HG03066 (cell line): ENCODE results near the gene MAGEB17.
A peak's percentile ranks its signal among the peaks of the same experiment; 100 is the strongest.
"Not testable (repeated sequence)": the region's sequence is repeated elsewhere in the genome, so short reads cannot be mapped to it uniquely, and the experiment has no call there.

Source experiments
- ATAC-seq: cut with Tn5 transposase; IDR thresholded peaks from one replicate; pipeline ENCODE4 v1.9.1; 2021; ENCODE audit warnings: low read depth; ENCODE audit not compliant: unreplicated experiment

MAGEB17 gene

DNA sequence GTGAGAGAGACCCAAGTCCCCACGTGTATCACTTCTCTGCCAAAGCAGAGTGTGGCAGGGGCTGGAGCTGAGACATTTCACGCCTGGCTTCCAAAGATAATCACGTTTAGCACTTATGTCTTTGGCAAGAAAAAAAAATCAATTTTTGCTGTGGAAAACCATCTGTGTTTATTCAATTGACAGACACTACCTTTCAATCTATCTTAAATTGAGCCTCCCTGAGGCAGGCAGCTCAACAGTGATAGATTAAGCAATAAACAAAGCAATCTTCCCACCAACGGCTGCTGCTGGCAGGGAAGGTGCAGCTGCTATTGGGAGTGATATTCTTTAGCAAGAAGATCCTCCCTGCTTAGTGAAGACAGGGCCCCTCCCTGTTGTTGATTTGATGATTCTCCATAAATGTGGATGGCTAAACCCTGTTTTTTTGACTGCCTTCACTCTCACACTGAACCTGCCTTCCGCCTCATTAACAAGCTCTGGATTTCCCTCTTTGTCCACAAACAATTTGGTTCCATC, 11.6 kb upstream of the MAGEB17 start:
- ATAC-seq = no peak

DNA sequence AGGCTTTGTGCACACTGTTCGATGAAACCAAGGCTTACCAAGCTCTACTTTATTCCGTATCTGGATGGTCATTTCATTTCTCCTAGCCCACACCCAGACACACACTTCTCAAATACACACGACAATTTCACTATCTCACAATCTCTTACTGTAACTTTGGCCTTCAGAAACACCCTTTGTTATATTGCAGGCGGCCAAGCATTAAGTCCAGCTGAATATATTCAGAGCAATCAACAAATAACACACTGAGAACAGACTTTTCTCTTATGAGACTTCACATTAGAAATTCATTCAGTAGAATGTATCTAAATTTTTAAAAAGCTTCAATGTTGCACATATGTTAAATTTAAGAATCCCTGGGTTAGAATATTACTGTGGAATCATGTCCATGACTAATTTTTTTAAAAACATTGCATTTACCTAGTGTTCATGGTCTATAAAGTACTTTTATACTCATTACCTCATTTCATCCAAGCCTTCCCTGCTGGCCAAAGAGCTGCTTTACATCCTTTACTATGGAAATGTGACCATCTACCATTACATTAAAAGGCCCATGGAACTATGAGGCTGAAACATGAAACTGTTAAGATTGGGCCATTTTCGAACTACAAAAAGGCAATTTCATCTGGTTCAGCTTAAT, 10.5 kb upstream of the MAGEB17 start:
- no peak for ATAC-seq

- no peak for ATAC-seq
Measured at GRCh38 chrX:16160729-16161128, 6.6 kb upstream of the MAGEB17 start.

DNA sequence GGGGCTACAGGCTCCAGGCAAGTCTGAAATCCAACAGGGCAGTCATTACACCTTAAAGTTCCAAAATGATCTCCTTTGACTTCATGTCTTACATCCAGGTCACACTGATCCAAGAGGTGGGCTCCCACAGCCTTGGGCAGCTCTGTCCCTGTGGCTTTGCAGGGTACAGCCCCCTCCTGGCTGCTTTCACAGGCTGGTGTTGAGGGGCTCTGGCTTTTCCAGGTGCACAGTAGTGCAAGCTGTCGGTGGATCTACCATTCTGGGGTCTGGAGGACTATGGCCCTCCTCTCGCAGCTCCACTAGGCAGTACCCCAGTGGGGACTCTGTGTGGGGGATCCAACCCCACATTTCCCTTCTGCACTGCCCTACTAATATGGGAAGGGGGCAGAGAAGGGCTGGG, 6.1 kb upstream of the MAGEB17 start:
- not testable (repeated sequence) for ATAC-seq

DNA sequence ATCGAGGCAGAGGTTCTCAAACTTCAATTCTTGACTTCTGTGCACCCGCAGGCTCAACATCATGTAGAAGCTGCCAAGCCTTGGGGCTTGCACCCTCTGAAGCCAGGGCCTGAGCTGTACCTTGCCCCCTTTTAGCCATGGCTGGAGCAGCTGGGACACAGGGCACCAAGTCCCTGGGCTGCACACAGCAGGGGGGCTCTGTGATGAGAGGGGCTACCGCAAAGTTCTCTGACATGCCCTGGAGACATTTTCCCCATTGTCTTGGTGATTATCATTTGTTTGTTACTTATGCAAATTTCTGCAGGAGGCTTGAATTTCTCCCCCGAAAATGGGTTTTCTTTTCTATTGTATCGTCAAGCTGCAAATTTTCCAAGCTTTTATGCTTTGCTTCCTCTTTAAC, 4.9 kb upstream of the MAGEB17 start:
- ATAC-seq = no peak

DNA sequence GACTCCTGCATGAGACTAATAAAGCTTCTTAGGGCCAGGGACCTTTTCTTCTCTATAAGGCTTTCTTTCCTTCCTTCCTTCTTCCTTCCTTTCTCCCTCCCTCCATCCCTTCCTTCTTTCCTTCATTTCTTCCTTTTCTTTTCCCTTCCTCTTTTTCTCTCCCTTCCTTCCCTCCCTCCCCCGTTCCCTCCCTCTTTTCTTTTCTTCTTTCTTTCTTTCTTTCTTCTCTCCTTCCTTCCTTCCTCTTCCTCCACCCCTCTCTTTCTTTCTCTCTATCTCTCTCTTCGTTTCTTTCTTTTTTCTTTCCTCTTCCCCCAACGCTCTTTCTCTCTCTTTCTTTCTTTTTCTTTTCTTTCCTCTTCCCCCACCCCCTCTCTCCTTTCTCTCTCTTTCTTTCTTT, 2.5 kb upstream of the MAGEB17 start:
- ATAC-seq = no peak

DNA sequence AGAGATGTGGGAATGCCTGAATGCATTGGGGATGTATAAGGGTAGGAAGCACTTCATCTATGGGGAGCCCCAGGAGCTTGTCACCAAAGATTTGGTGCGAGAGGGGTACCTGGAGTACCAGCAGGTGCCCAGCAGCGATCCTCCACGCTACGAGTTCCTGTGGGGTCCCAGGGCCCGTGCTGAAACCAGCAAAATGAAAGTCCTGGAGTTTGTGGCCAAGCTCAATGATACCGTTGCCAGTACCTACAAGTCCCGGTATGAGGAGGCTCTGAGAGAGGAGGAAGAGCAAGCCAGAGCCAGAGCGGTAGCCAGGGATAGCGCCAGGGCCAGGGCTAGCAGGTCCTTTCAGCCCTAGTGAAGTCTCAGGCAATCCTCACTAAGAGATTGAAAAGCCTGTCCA, 3.8 kb downstream of the MAGEB17 start:
- no peak for ATAC-seq

- no peak for ATAC-seq
Measured at GRCh38 chrX:16171944-16172343, 4.7 kb downstream of the MAGEB17 start.

- no peak for ATAC-seq
Measured at GRCh38 chrX:16172391-16172790, 5.1 kb downstream of the MAGEB17 start.

- no peak for ATAC-seq
Measured at GRCh38 chrX:16175329-16176061, 8.2 kb downstream of the MAGEB17 start.

DNA sequence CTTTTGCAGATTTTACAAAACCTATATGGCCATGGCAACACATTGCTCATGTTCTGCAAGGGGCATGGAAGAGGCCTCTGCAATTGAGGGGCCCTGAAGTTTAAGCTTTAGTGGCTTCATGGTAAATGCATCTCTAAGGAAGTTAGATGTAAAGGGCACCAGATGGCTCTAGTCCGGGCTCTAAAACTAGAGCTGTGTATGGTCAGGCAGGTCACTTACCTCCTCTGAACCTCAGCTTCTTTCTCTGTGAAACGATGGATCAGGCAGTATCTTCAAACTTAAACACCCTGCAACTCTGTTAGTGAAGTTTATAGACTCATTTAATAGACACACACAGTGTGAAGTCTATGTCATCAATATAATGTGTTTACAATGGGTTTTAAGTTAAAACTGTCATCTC, 10.0 kb downstream of the MAGEB17 start:
- no peak for ATAC-seq

DNA sequence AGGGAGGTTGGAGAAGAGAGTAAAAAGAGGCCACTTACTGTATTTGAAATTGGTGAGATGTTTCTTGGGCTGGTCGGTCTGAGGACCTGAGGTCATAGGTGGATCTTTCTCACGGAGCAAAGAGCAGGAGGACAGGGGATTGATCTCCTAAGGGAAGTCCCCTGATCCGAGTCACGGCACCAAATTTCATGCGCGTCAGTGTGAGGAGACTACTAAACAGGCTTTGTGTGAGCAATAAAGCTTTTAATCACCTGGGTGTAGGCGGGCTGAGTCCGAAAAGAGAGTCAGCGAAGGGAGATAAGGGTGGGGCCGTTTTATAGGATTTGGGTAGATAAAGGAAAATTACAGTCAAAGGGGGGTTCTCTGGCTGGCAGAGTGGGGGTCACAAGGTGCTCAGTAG, 16.6 kb downstream of the MAGEB17 start:
- ATAC-seq = not testable (repeated sequence)

GRCh38 chrX:16185725-16186136, 18.4 kb downstream of the MAGEB17 start:
- ATAC-seq = peak; percentile 96

- ATAC-seq = no peak
Measured at GRCh38 chrX:16186380-16187007, 19.2 kb downstream of the MAGEB17 start.

- no peak for ATAC-seq
Measured at GRCh38 chrX:16187024-16187760, 19.9 kb downstream of the MAGEB17 start.

DNA sequence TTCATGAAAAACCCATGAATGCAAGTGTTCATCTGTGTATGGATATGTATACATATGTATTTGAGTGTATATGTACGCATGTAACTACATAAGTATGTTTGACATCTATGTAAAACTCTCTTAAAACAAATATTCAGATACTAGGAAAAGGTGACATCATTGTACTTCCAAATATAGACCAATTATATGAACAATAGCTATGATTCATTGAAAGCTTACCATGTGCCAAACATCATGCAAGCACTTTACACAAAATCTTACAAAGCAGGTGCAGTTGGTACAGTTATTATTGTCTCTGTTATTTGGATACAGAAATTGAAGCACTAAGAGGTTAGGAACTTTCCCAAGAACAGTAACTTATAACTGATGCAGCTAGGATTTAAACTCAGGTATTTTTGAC, 21.4 kb downstream of the MAGEB17 start:
- no peak for ATAC-seq

DNA sequence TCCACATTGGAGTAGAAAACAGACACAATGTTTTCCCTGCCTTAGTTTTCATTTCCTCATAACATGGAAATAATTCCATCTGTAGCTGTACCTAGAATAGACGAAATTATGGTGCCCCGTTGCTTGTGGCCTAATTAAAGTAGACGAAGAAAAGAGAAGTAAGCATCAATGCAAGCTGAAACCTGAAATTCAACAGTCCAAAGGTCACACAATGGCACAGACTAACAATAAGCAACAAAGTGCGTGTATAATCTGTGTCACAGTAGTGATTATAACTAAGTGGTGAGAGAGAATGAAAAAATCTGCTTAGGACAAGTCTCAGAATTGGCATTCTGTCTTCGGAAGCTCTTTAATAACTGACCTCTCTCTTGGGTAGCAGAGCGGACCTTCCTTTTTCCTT, 24.3 kb downstream of the MAGEB17 start:
- ATAC-seq = no peak

- ATAC-seq = no peak
Measured at GRCh38 chrX:16196829-16197228, 29.5 kb downstream of the MAGEB17 start.

DNA sequence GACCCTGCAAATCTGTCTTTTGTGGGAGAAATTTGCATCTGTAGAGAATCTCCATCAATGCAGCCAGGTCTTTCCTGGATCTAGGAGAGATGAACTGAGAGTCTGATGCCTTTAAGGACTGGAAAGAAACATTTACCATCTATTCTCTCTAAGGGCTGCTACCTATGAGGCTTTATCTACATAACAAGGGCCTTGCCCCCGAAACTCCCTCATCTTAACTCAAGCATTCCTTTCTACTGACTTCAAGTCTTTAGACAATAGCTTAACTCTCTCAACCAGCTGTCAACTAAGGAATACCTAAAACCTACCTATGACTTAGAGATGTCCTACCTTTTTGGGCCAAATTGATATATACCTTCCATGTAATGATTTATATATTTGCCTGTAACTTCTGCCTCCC, 32.1 kb downstream of the MAGEB17 start:
- ATAC-seq = no peak

DNA sequence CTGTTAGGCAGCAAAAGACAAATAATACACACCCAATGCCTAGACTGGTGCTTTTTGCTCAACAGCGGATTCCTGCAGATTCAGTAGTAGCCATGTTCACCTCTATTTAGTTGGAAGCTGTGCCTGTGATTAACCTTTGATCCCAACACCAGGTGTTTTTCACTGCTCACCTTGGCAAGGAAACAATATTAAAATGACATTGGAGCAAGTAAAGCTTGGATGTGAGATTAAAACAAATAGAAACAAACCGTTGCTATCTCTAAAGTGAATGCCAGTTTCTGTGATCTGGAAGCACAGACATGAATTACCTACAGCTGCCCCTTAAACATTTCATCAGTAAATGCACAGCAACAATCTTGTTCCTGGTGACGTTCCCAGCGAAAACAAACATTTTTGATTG, 35.7 kb downstream of the MAGEB17 start:
- ATAC-seq = no peak

DNA sequence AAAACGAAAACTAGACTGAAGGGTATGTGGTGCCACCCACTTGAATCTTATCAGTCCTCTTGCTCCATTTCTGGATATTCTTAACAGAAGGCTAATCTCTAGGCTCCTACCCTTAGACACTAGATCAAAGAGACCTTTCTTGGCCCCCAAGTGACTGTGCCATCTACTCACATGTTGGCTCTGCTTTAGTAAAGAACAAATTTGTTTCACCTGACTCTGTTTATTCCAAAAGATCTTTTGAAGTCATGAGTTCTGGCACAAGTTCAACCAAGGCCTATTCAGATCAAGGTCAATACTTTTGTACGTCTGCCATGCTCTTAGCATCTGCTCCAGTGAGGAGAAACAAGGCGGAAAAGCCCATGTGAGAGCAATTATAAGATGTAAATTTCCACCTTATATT, 37.3 kb downstream of the MAGEB17 start:
- ATAC-seq = no peak
